NT2/D1 (cell line): ENCODE results near the gene PFN3.

Experiments used
- SUZ12 ChIP-seq: IDR thresholded peaks from 2 replicates; pipeline ENCODE4 v1.6.1; 2011; ENCODE audit not compliant: insufficient read length, insufficient read depth; ENCODE audit errors: extremely low read depth
- YY1 ChIP-seq: IDR thresholded peaks from 2 replicates; pipeline ENCODE4 v1.6.1; 2011; ENCODE audit not compliant: insufficient read length, insufficient read depth
- ZNF274 ChIP-seq: IDR thresholded peaks from 2 replicates; pipeline ENCODE4 v1.6.1; 2011; ENCODE audit warnings: mild to moderate bottlenecking, low read depth, low read length

- no peak for TF ChIP-seq ZNF274
- no peak for TF ChIP-seq YY1
- TF ChIP-seq SUZ12, result no peak
Measured at GRCh38 chr5:177373806-177374205, 26.7 kb downstream of the PFN3 start.
